Loucy (cell line): ENCODE results near the gene SLAIN2.

ENCODE experiments used
- EZH2phosphoT487 ChIP-seq: fragments of 200-600 bp; IDR thresholded peaks from 2 replicates; pipeline ENCODE4 v1.6.1; 2018; ENCODE audit warnings: antibody characterized with exemption, mild to moderate bottlenecking, moderate library complexity, borderline replicate concordance
- TF ChIP-seq, protein P1 (sequence below): fragments of 200-600 bp; sonication (generic); conservative IDR thresholded peaks from 2 replicates; pipeline ENCODE4 v1.5.1; 2014; ENCODE audit warnings: mild to moderate bottlenecking, antibody characterized with exemption, low read length

DNA sequence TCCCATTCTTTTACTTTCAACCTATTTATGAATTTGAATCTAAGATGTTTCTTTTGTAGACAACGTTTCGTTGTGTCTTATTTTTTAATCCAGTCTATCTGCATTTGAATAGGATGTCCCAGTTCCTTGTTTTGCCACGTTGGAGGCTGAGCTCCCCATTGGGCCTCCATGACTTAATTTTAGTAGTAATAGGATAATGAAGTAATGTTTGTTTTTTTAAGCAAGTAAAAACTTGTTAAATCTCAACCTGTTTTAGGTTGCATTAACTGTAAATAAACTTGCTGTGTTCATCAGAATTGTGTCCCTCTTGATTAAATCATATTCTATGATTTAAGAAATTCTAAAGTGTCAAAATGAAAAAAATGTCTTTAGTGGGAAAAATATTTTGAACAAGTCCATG is 25.3 kb downstream of the SLAIN2 start:
- TF ChIP-seq, protein P1, sequence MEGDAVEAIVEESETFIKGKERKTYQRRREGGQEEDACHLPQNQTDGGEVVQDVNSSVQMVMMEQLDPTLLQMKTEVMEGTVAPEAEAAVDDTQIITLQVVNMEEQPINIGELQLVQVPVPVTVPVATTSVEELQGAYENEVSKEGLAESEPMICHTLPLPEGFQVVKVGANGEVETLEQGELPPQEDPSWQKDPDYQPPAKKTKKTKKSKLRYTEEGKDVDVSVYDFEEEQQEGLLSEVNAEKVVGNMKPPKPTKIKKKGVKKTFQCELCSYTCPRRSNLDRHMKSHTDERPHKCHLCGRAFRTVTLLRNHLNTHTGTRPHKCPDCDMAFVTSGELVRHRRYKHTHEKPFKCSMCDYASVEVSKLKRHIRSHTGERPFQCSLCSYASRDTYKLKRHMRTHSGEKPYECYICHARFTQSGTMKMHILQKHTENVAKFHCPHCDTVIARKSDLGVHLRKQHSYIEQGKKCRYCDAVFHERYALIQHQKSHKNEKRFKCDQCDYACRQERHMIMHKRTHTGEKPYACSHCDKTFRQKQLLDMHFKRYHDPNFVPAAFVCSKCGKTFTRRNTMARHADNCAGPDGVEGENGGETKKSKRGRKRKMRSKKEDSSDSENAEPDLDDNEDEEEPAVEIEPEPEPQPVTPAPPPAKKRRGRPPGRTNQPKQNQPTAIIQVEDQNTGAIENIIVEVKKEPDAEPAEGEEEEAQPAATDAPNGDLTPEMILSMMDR, result no peak
- no peak for TF ChIP-seq EZH2phosphoT487
